H1 (cell line): ENCODE measurements around the gene SLC3A2. TPM values are rescaled to one million over a fixed set of nuclear protein-coding genes. Genes with fewer than 3 reads are reported as not detected.

Source experiments
- CTCF ChIA-PET: fragments of 300-600 bp; sonication (Branson Sonifier 250); formaldehyde crosslinking; loops from one replicate; lab custom pipeline; 2021; ENCODE audit not compliant: partially characterized antibody; lab: Charles Lee
- POLR2A ChIA-PET: fragments of 300-600 bp; sonication (Branson Sonifier 250); formaldehyde crosslinking; loops from one replicate; lab custom pipeline; 2021; ENCODE audit warnings: inconsistent platforms; ENCODE audit not compliant: partially characterized antibody; lab: Charles Lee
- DNase-seq, 2 experiments: peaks; one replicate each; pipeline versions ENCODE4 v3.0.0 to v3.0.0-alpha.2; 2010 to 2022; ENCODE audit warnings: low spot score in 2 of 2, low read depth in 1 of 2, mixed read lengths in 1 of 2
- FAIRE-seq: peaks from 2 replicates; lab custom pipeline; 2011; peaks lifted over from hg19 to GRCh38; lab: Jason Lieb, UNC
- H2AFZ ChIP-seq: 2 replicates; pipeline ENCODE4 v1.8.1; 2012; ENCODE audit warnings: low read length, inconsistent platforms
- H2AK5ac ChIP-seq: 2 replicates; pipeline ENCODE4 v1.6.1; 2013; ENCODE audit warnings: low read depth, low read length
- H2BK120ac ChIP-seq: replicated peaks from 2 replicates; pipeline ENCODE3; 2013; ENCODE audit warnings: low read depth, low read length, inconsistent platforms
- H2BK12ac ChIP-seq: 2 replicates; pipeline ENCODE4 v1.6.1; 2013; ENCODE audit warnings: low read depth, low read length
- H2BK15ac ChIP-seq: 2 replicates; pipeline ENCODE4 v1.6.1; 2013; ENCODE audit warnings: low read length
- H2BK20ac ChIP-seq: 2 replicates; pipeline ENCODE4 v1.6.1; 2013; ENCODE audit warnings: low read length
- H2BK5ac ChIP-seq: 2 replicates; pipeline ENCODE4 v1.6.1; 2013; ENCODE audit warnings: low read depth, low read length
- H3K14ac ChIP-seq: 2 replicates; pipeline ENCODE4 v1.6.1; 2013; ENCODE audit warnings: inconsistent platforms; ENCODE audit not compliant: insufficient read length
- H3K18ac ChIP-seq: 2 replicates; pipeline ENCODE4 v1.6.1; 2013; ENCODE audit warnings: low read length; ENCODE audit errors: extremely low read depth
- H3K23ac ChIP-seq: 2 replicates; pipeline ENCODE4 v1.6.1; 2013; ENCODE audit warnings: inconsistent platforms; ENCODE audit not compliant: insufficient read length
- H3K23me2 ChIP-seq: 2 replicates; pipeline ENCODE4 v1.6.1; 2013; ENCODE audit warnings: low read depth, low read length
- H3K27ac ChIP-seq: 2 replicates; pipeline ENCODE4 v1.6.1; 2011; ENCODE audit warnings: low read depth, low read length, inconsistent platforms
- H3K27me3 ChIP-seq, 4 experiments: replicated peaks in 1 of 4; 1 replicate in 1 of 4; 2 replicates in 3 of 4; pipeline versions ENCODE4 v1.6.1 to v1.8.1; 2011 to 2013; ENCODE audit warnings: low read length in 3 of 4, mild to moderate bottlenecking in 3 of 4, inconsistent platforms in 2 of 4, mixed read lengths in 2 of 4, moderate library complexity in 1 of 4; ENCODE audit not compliant: control insufficient read depth in 3 of 4, insufficient read depth in 3 of 4; ENCODE audit errors: extremely low read depth in 1 of 4
- H3K36me3 ChIP-seq, 4 experiments: 2 replicates each; pipeline versions ENCODE4 v1.6.1 to v1.8.1; 2011 to 2013; ENCODE audit warnings: mild to moderate bottlenecking in 4 of 4, low read length in 3 of 4, moderate library complexity in 2 of 4, control low read depth in 1 of 4, inconsistent platforms in 1 of 4; ENCODE audit not compliant: insufficient read depth in 4 of 4, control insufficient read depth in 2 of 4
- H3K4ac ChIP-seq: replicated peaks from 2 replicates; pipeline ENCODE3; 2013; ENCODE audit warnings: low read length, low read depth, mixed read lengths, inconsistent platforms; ENCODE audit not compliant: insufficient read length
- H3K4me1 ChIP-seq, 4 experiments: replicated peaks in 1 of 4; 1 replicate in 1 of 4; 2 replicates in 3 of 4; pipeline versions ENCODE4 v1.6.1 to v1.8.1; 2011 to 2013; ENCODE audit warnings: low read length in 3 of 4, inconsistent platforms in 2 of 4, mixed read lengths in 1 of 4; ENCODE audit not compliant: insufficient read depth in 4 of 4, control insufficient read depth in 3 of 4
- H3K4me2 ChIP-seq, 2 experiments: 2 replicates each; pipeline versions ENCODE4 v1.6.1 to v1.8.1; 2011 to 2013; ENCODE audit warnings: low read depth in 2 of 2, low read length in 2 of 2, control low read depth in 1 of 2, inconsistent platforms in 1 of 2, mild to moderate bottlenecking in 1 of 2; ENCODE audit not compliant: insufficient read depth in 1 of 2
- H3K4me3 ChIP-seq, 4 experiments: fragments of 200-600, 300-600 bp in 1 of 4; sonication (generic), shearing (Covaris generic), sonication (Bioruptor Twin) in 1 of 4; 2 replicates each; pipeline versions ENCODE4 v1.5.1 to v1.8.1; 2011 to 2016; ENCODE audit warnings: low read length in 4 of 4, low read depth in 3 of 4, control low read depth in 2 of 4, inconsistent platforms in 2 of 4, mild to moderate bottlenecking in 2 of 4, mixed read lengths in 1 of 4, moderate library complexity in 1 of 4; ENCODE audit not compliant: insufficient read depth in 2 of 4; ENCODE audit errors: extremely low read depth in 1 of 4
- H3K56ac ChIP-seq: replicated peaks from 2 replicates; pipeline ENCODE3; 2013; ENCODE audit warnings: low read depth, mild to moderate bottlenecking, mixed read lengths, low read length, inconsistent platforms; ENCODE audit not compliant: insufficient read length
- H3K79me1 ChIP-seq: 2 replicates; pipeline ENCODE4 v1.6.1; 2013; ENCODE audit warnings: low read depth, low read length, control low read depth
- H3K79me2 ChIP-seq, 2 experiments: 2 replicates each; pipeline versions ENCODE4 v1.6.1 to v1.8.1; 2012 to 2013; ENCODE audit warnings: low read length in 2 of 2, mild to moderate bottlenecking in 2 of 2, inconsistent platforms in 1 of 2; ENCODE audit not compliant: insufficient read depth in 2 of 2, control insufficient read depth in 1 of 2
- H3K9ac ChIP-seq, 4 experiments: replicated peaks in 1 of 4; 1 replicate in 1 of 4; 2 replicates in 3 of 4; pipeline versions ENCODE4 v1.6.1 to v1.8.1; 2011 to 2013; ENCODE audit warnings: low read depth in 3 of 4, low read length in 3 of 4, control low read depth in 2 of 4, mild to moderate bottlenecking in 2 of 4, moderate library complexity in 2 of 4, inconsistent platforms in 1 of 4; ENCODE audit errors: extremely low read depth in 1 of 4
- H3K9me3 ChIP-seq, 2 experiments: 2 replicates each; pipeline versions ENCODE4 v1.6.1 to v1.8.1; 2012 to 2013; ENCODE audit warnings: mild to moderate bottlenecking in 2 of 2, moderate library complexity in 2 of 2, control low read depth in 1 of 2, inconsistent platforms in 1 of 2, low read depth in 1 of 2, low read length in 1 of 2, mixed read lengths in 1 of 2; ENCODE audit not compliant: insufficient read depth in 2 of 2
- H4K20me1 ChIP-seq, 2 experiments: replicated peaks in 1 of 2; 2 replicates each; pipeline versions ENCODE3 to v1.8.1; 2011 to 2013; ENCODE audit warnings: inconsistent platforms in 2 of 2, low read length in 2 of 2, mild to moderate bottlenecking in 1 of 2; ENCODE audit not compliant: insufficient read depth in 2 of 2, control insufficient read depth in 1 of 2
- H4K5ac ChIP-seq: 2 replicates; pipeline ENCODE4 v1.6.1; 2013; ENCODE audit warnings: low read length, low read depth, mixed read lengths, inconsistent platforms; ENCODE audit not compliant: insufficient read length
- H4K8ac ChIP-seq: 2 replicates; pipeline ENCODE4 v1.8.0; 2013; ENCODE audit warnings: mild to moderate bottlenecking, moderate library complexity, low read length, inconsistent platforms; ENCODE audit not compliant: insufficient read depth; ENCODE audit errors: extremely low read depth
- H4K91ac ChIP-seq: replicated peaks from 2 replicates; pipeline ENCODE3; 2013; ENCODE audit warnings: low read length, mixed read lengths, inconsistent platforms; ENCODE audit not compliant: insufficient read length
- KDM4A ChIP-seq: IDR thresholded peaks from one replicate; pipeline ENCODE4 v1.7.1; 2012; ENCODE audit warnings: low read depth, mild to moderate bottlenecking, moderate library complexity, low read length, inconsistent platforms; ENCODE audit not compliant: severe bottlenecking
- WGBS, 2 experiments: shearing (Covaris generic) in 1 of 2; methylation state at CpG; one replicate each; pipeline versions ENCODE4 v1.1.6 to v1.1.7; 2013 to 2015; ENCODE audit warnings: low lambda C conversion rate in 2 of 2, mixed read lengths in 2 of 2, inconsistent platforms in 1 of 2, low coverage in 1 of 2, missing lambda C conversion rate in 1 of 2; ENCODE audit not compliant: insufficient replicate concordance in 2 of 2, insufficient coverage in 1 of 2, insufficient read length in 1 of 2; ENCODE audit errors: extremely low coverage in 1 of 2, missing lambda C conversion rate in 1 of 2; 5-methylcytosine and 5-hydroxymethylcytosine counted together
- polyA plus RNA-seq, 7 experiments: library from polyadenylated mRNA; depleted of rRNA in 3 of 7; stranded (reverse) in 5 of 7; unstranded in 2 of 7; fragments of >200 nt in 5 of 7; fragments of 200-250 nt in 2 of 7; gene quantifications; 1 replicate in 5 of 7; 2 replicates in 1 of 7; 4 replicates in 1 of 7; pipeline versions ENCODE4 v1.2.1 to v1.2.3, GENCODE V29; 2011 to 2013; ENCODE audit warnings: missing spikeins in 2 of 7, mixed read lengths in 2 of 7
- total RNA-seq: library from RNA; stranded (reverse); fragmentation: NEBNext Ultra II Directional; extraction: Animal tissue kit (Norgen Biotek cat#: 25700); gene quantifications from 2 replicates; pipeline ENCODE4 v1.2.1, GENCODE V29; 2021

SLC3A2 gene
- total and polyA plus RNA-seq, 2 of the 8 experiments (the other 6 are each of a cell fraction or from before 2014, with no cell fraction given), result 410 to 435 TPM

DNA sequence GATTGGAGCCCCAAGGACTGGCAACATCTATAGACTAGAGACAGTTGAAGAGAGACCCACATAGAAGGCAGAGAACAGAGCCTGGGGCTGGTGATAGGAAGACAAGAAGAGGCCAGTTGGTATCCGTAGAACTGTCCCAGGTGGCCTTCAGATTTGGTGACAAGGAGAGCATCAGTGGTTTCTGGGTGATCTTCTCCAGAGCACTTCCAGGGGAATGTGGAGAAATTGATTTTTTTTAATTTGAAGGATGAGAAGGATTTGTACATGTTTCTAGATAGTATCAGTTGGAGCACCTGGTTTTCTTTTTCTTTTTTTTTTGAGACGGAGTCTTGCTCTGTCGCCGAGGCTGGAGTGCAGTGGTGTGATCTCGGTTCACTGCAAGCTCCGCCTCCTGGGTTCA lies 14.8 kb downstream of the SLC3A2 start:
- Histone ChIP-seq H2AK5ac (no peak overlapping the region), H3K14ac (no peak overlapping the region), H2BK5ac (no peak overlapping the region), H4K91ac (no peak overlapping the region), H4K8ac (no peak overlapping the region), H3K36me3 (no peaks in the 10 kb centered on the region), H3K23me2 (no peaks in the 10 kb centered on the region), H4K20me1 (no peaks in the 10 kb centered on the region), H2AFZ (no peak overlapping the region), H3K4me1 (peaks cover 0 to 4% (median 3%) of the 10 kb centered on the region in 4 experiments; a peak in 2 of 7 replicates), H2BK120ac (no peak overlapping the region), H3K4me2 (no peak overlapping the region), H2BK15ac (no peak overlapping the region), H4K5ac (no peak overlapping the region), H3K18ac (no peak overlapping the region), H3K27me3 (no peaks in the 10 kb centered on the region), H3K4ac (no peak overlapping the region), H3K4me3 (no peak overlapping the region), H3K79me2 (no peaks in the 10 kb centered on the region), H2BK12ac (no peak overlapping the region), H3K9me3 (no peaks in the 10 kb centered on the region), H2BK20ac (no peak overlapping the region), H3K79me1 (no peaks in the 10 kb centered on the region), H3K56ac (no peak overlapping the region), H3K9ac (no peak overlapping the region), H3K23ac (no peak overlapping the region), H3K27ac (no peak overlapping the region)
- 71% methylated on average over 6 of the region's 6 CpGs; no CpG with 5 or more reads in 1 of the 2 experiments for WGBS, 2 experiments
- no peak for TF ChIP-seq KDM4A
- FAIRE-seq, result no peak
- ChIA-PET CTCF (interaction anchor here (1.2 to 1.9 kb wide), 3 partner anchors 80 to 128 kb away, joined by 4 to 5 read pairs (median 5); no protein-coding TSS in a partner anchor), POLR2A (interaction anchor here (1.4 to 57.8 kb wide), 4 partner anchors 5 to 107 kb away, joined by 3 to 2104 read pairs (median 1185); partner anchors contain the start of genes CHRM1, SLC3A2 and WDR74)
- DNase-seq, result no peak
